MM.1S (cell line): ENCODE data around the gene ZNF346.

ENCODE experiments used
- DNase-seq: peaks from one replicate; pipeline ENCODE4 v3.0.0-alpha.2; 2015
- H2AFZ ChIP-seq: fragments of 300-600 bp; sonication (generic); 2 replicates; pipeline ENCODE4 v1.6.0; 2016; ENCODE audit warnings: antibody characterized with exemption, low read length
- H3F3A ChIP-seq: fragments of 300-600 bp; sonication (generic); 2 replicates; pipeline ENCODE4 v1.6.1; 2016; ENCODE audit warnings: mild to moderate bottlenecking, antibody characterized with exemption, low read length, moderate library complexity, mixed read lengths; ENCODE audit not compliant: insufficient read depth
- H3K27ac ChIP-seq: fragments of 300-600 bp; sonication (generic); 2 replicates; pipeline ENCODE4 v1.5.1; 2016; ENCODE audit warnings: mild to moderate bottlenecking, low read length
- H3K27me3 ChIP-seq: fragments of 300-600 bp; sonication (generic); replicated peaks from 2 replicates; pipeline ENCODE4 v1.6.0; 2016; ENCODE audit warnings: low read length; ENCODE audit not compliant: insufficient read depth
- H3K36me3 ChIP-seq: fragments of 300-600 bp; sonication (generic); replicated peaks from 2 replicates; pipeline ENCODE4 v1.6.1; 2016; ENCODE audit warnings: mild to moderate bottlenecking, low read length, mixed read lengths; ENCODE audit not compliant: insufficient read depth
- H3K4me1 ChIP-seq: fragments of 300-600 bp; sonication (generic); 2 replicates; pipeline ENCODE4 v1.6.1; 2016; ENCODE audit warnings: low read length, mixed read lengths
- H3K4me2 ChIP-seq: fragments of 300-600 bp; sonication (generic); 2 replicates; pipeline ENCODE4 v1.6.0; 2016; ENCODE audit warnings: low read depth, low read length
- H3K4me3 ChIP-seq: fragments of 300-600 bp; sonication (generic); 2 replicates; pipeline ENCODE4 v1.5.1; 2016; ENCODE audit warnings: low read length, mixed read lengths
- H3K79me2 ChIP-seq: fragments of 300-600 bp; sonication (generic); 2 replicates; pipeline ENCODE4 v1.6.1; 2016; ENCODE audit warnings: mixed run types, low read length, mixed read lengths
- H3K9ac ChIP-seq: fragments of 300-600 bp; sonication (generic); 2 replicates; pipeline ENCODE4 v1.6.1; 2016; ENCODE audit warnings: low read length, mixed read lengths
- H3K9me2 ChIP-seq: fragments of 300-600 bp; sonication (generic); replicated peaks from 2 replicates; pipeline ENCODE4 v1.6.1; 2016; ENCODE audit warnings: mild to moderate bottlenecking, low read length, mixed read lengths; ENCODE audit not compliant: insufficient read depth
- H3K9me3 ChIP-seq: fragments of 300-600 bp; sonication (generic); replicated peaks from 2 replicates; pipeline ENCODE4 v1.6.1; 2016; ENCODE audit warnings: mild to moderate bottlenecking, low read length, mixed read lengths; ENCODE audit not compliant: insufficient read depth
- H4K20me1 ChIP-seq: fragments of 300-600 bp; sonication (generic); 2 replicates; pipeline ENCODE4 v1.6.1; 2016; ENCODE audit warnings: mild to moderate bottlenecking, low read length, moderate library complexity, mixed read lengths; ENCODE audit not compliant: insufficient read depth
- CTCF ChIP-seq: fragments of 300-600 bp; sonication (generic); IDR thresholded peaks from 2 replicates; pipeline ENCODE4 v1.5.1; 2016; ENCODE audit warnings: antibody characterized with exemption, low read length, mixed read lengths
- EZH2 ChIP-seq: fragments of 300-600 bp; sonication (generic); optimal IDR thresholded peaks from 2 replicates; pipeline ENCODE3; 2017; ENCODE audit warnings: low read depth, mild to moderate bottlenecking, antibody characterized with exemption, low read length, mixed read lengths
- EZH2phosphoT487 ChIP-seq: fragments of 300-600 bp; sonication (generic); IDR thresholded peaks from 2 replicates; pipeline ENCODE4 v1.6.1; 2018; ENCODE audit warnings: antibody characterized with exemption, low read length

The ZNF346 gene

GRCh38 chr5:177092178-177093081 is 69.9 kb downstream of the ZNF346 start:
- H3K9ac ChIP-seq: no peak overlapping the region

GRCh38 chr5:177093082-177093712 is 70.7 kb downstream of the ZNF346 start:
- H3K36me3 ChIP-seq: no peaks in the 10 kb centered on the region
- H2AFZ ChIP-seq: no peak overlapping the region
- TF ChIP-seq EZH2 (no peak), EZH2phosphoT487 (no peak)
- no peaks in the 10 kb centered on the region for H3K4me1 ChIP-seq
- no peaks in the 10 kb centered on the region for H3F3A ChIP-seq
- H3K27ac ChIP-seq: no peak overlapping the region
- no peaks in the 10 kb centered on the region for H3K9me2 ChIP-seq
- peaks cover 24% of the 10 kb centered on the region for H3K27me3 ChIP-seq
- H3K4me2 ChIP-seq: no peak overlapping the region
- no peak overlapping the region for H3K4me3 ChIP-seq
- no peaks in the 10 kb centered on the region for H3K79me2 ChIP-seq
- DNase-seq: no peak
- no peaks in the 10 kb centered on the region for H3K9me3 ChIP-seq
- no peak overlapping the region for H3K9ac ChIP-seq
- H4K20me1 ChIP-seq: no peaks in the 10 kb centered on the region

More at GRCh38 chr5:177092178-177093081, 69.9 kb downstream of the ZNF346 start:
- no peaks in the 10 kb centered on the region for H4K20me1 ChIP-seq
- H3K9me2 ChIP-seq: no peaks in the 10 kb centered on the region
- no peaks in the 10 kb centered on the region for H3F3A ChIP-seq
- H3K4me1 ChIP-seq: peaks cover 2% of the 10 kb centered on the region; the same call in 1 of the 2 replicates
- H3K9me3 ChIP-seq: no peaks in the 10 kb centered on the region
- H3K4me3 ChIP-seq: no peak overlapping the region
- peaks cover 24% of the 10 kb centered on the region for H3K27me3 ChIP-seq
- DNase-seq: no peak
- TF ChIP-seq CTCF: no peak
- no peak for TF ChIP-seq EZH2
- TF ChIP-seq EZH2phosphoT487: no peak
- H3K79me2 ChIP-seq: no peaks in the 10 kb centered on the region
- no peak overlapping the region for H2AFZ ChIP-seq
- no peak overlapping the region for H3K4me2 ChIP-seq
- H3K27ac ChIP-seq: no peak overlapping the region
- H3K36me3 ChIP-seq: no peaks in the 10 kb centered on the region

- Histone ChIP-seq H3K4me1 (no peaks in the 10 kb centered on the region), H3K27me3 (peaks cover 24% of the 10 kb centered on the region), H3K9me3 (no peaks in the 10 kb centered on the region), H3K36me3 (no peaks in the 10 kb centered on the region), H3K4me2 (no peak overlapping the region), H3F3A (no peaks in the 10 kb centered on the region), H4K20me1 (no peaks in the 10 kb centered on the region), H3K79me2 (no peaks in the 10 kb centered on the region), H3K27ac (no peak overlapping the region), H3K9ac (no peak overlapping the region), H3K4me3 (no peak overlapping the region), H2AFZ (no peak overlapping the region), H3K9me2 (no peaks in the 10 kb centered on the region)
- no peak for DNase-seq
- no peak for TF ChIP-seq CTCF
- no peak for TF ChIP-seq EZH2phosphoT487
- no peak for TF ChIP-seq EZH2
These were observed 71.3 kb downstream of the ZNF346 start for GRCh38 chr5:177093803-177094202.
